IMR-90 (cell line): Measurements from ENCODE around the gene WDR70. TPM values are rescaled to one million over a fixed set of nuclear protein-coding genes. Genes with fewer than 3 reads are reported as not detected.

ENCODE experiments used
- ATAC-seq: fragments of 200-7000 bp; cut with Tn5 transposase; 2 replicates; pipeline ENCODE4 v1.9.1; 2020; ENCODE audit warnings: low read depth, mild to moderate bottlenecking, moderate library complexity
- BruUV-seq: library from RNA; stranded (reverse); fragments of 400-500 nt; replicated peaks from 2 replicates; lab custom pipeline; 2021; lab: Mats Ljungman, UMichigan
- CTCF ChIA-PET: fragments of 300-600 bp; formaldehyde crosslinking; extraction: SDS; loops from one replicate; lab custom pipeline; 2021; ENCODE audit warnings: antibody characterized with exemption; lab: Yijun Ruan, JAX
- POLR2A ChIA-PET: fragments of 300-600 bp; sonication (Branson Sonifier 250); formaldehyde crosslinking; loops from one replicate; lab custom pipeline; 2022; ENCODE audit warnings: antibody characterized with exemption; ENCODE audit not compliant: unreplicated experiment; lab: Charles Lee
- DNase-seq: peaks from one replicate; pipeline ENCODE4 v3.0.0; 2013
- H2AFZ ChIP-seq: replicated peaks from 2 replicates; pipeline ENCODE3; 2013; ENCODE audit warnings: low read length, mild to moderate bottlenecking; ENCODE audit not compliant: poor library complexity
- H2AK5ac ChIP-seq: 2 replicates; pipeline ENCODE4 v1.6.1; 2013; ENCODE audit warnings: low read depth, low read length, inconsistent platforms
- H2AK9ac ChIP-seq: replicated peaks from 2 replicates; pipeline ENCODE3; 2013; ENCODE audit warnings: mild to moderate bottlenecking, low read depth, low read length, moderate library complexity; ENCODE audit not compliant: poor library complexity
- H2BK120ac ChIP-seq: 2 replicates; pipeline ENCODE4 v1.6.1; 2013; ENCODE audit warnings: low read depth, low read length, inconsistent platforms
- H2BK15ac ChIP-seq: 3 replicates; pipeline ENCODE4 v1.6.1; 2013; ENCODE audit warnings: low read depth, low read length, inconsistent platforms
- H2BK20ac ChIP-seq: 2 replicates; pipeline ENCODE4 v1.6.1; 2013; ENCODE audit warnings: low read depth, mild to moderate bottlenecking, inconsistent platforms, low read length, moderate library complexity
- H2BK5ac ChIP-seq: 2 replicates; pipeline ENCODE4 v1.6.1; 2013; ENCODE audit warnings: mild to moderate bottlenecking, low read depth, low read length, inconsistent platforms; ENCODE audit not compliant: poor library complexity, severe bottlenecking
- H3K14ac ChIP-seq: replicated peaks from 2 replicates; pipeline ENCODE4 v1.6.1; 2013; ENCODE audit warnings: low read depth, low read length, inconsistent platforms
- H3K18ac ChIP-seq: 2 replicates; pipeline ENCODE4 v1.6.1; 2013; ENCODE audit warnings: low read depth, low read length, control low read depth
- H3K23ac ChIP-seq: 2 replicates; pipeline ENCODE4 v1.6.1; 2013; ENCODE audit warnings: low read depth, low read length, inconsistent platforms
- H3K27ac ChIP-seq: 2 replicates; pipeline ENCODE4 v1.5.1; 2013; ENCODE audit warnings: mild to moderate bottlenecking, control low read depth, low read length; ENCODE audit not compliant: insufficient read depth
- H3K27me3 ChIP-seq: 2 replicates; pipeline ENCODE4 v1.6.1; 2013; ENCODE audit warnings: low read length; ENCODE audit not compliant: control insufficient read depth, insufficient read depth
- H3K36me3 ChIP-seq: 2 replicates; pipeline ENCODE4 v1.6.1; 2013; ENCODE audit warnings: low read length, mixed read lengths; ENCODE audit not compliant: control insufficient read depth, insufficient read depth
- H3K4ac ChIP-seq: 2 replicates; pipeline ENCODE4 v1.6.1; 2013; ENCODE audit warnings: low read depth, low read length, inconsistent platforms
- H3K4me1 ChIP-seq: 2 replicates; pipeline ENCODE4 v1.6.1; 2013; ENCODE audit warnings: low read length, mixed read lengths; ENCODE audit not compliant: control insufficient read depth, insufficient read depth
- H3K4me2 ChIP-seq: 2 replicates; pipeline ENCODE4 v1.6.1; 2013; ENCODE audit warnings: low read depth, mild to moderate bottlenecking, control low read depth, low read length, moderate library complexity
- H3K4me3 ChIP-seq: 2 replicates; pipeline ENCODE4 v1.5.1; 2013; ENCODE audit warnings: low read depth, mild to moderate bottlenecking, control low read depth, low read length, moderate library complexity; ENCODE audit not compliant: insufficient read depth
- H3K56ac ChIP-seq: 2 replicates; pipeline ENCODE4 v1.6.1; 2013; ENCODE audit warnings: low read length, inconsistent platforms; ENCODE audit not compliant: insufficient read depth; ENCODE audit errors: extremely low read depth
- H3K79me1 ChIP-seq, 2 experiments: 2 replicates each; pipeline ENCODE4 v1.6.1; 2013; ENCODE audit warnings: low read length in 2 of 2, inconsistent platforms in 1 of 2, low read depth in 1 of 2
- H3K9ac ChIP-seq: 2 replicates; pipeline ENCODE4 v1.6.1; 2013; ENCODE audit warnings: low read depth, low read length, control low read depth
- H3K9me1 ChIP-seq: 2 replicates; pipeline ENCODE4 v1.6.1; 2013; ENCODE audit warnings: low read length, inconsistent platforms; ENCODE audit not compliant: insufficient read depth
- H3K9me3 ChIP-seq: 2 replicates; pipeline ENCODE4 v1.6.1; 2013; ENCODE audit warnings: low read length; ENCODE audit not compliant: control insufficient read depth, insufficient read depth
- H4K20me1 ChIP-seq: 2 replicates; pipeline ENCODE4 v1.6.1; 2013; ENCODE audit warnings: low read length, inconsistent platforms; ENCODE audit not compliant: insufficient read depth
- H4K5ac ChIP-seq: 2 replicates; pipeline ENCODE4 v1.6.1; 2013; ENCODE audit warnings: mild to moderate bottlenecking, low read depth, low read length, control low read depth
- H4K8ac ChIP-seq, 2 experiments: 2 replicates each; pipeline ENCODE4 v1.6.1; 2013; ENCODE audit warnings: low read depth in 2 of 2, low read length in 2 of 2, control low read depth in 1 of 2, inconsistent platforms in 1 of 2
- H4K91ac ChIP-seq: 2 replicates; pipeline ENCODE4 v1.6.1; 2013; ENCODE audit warnings: low read depth, low read length, inconsistent platforms; ENCODE audit not compliant: insufficient read depth
- BHLHE40 ChIP-seq: fragments of 150-350 bp; IDR thresholded peaks from 2 replicates; pipeline ENCODE4 v1.6.1; 2016; ENCODE audit warnings: mild to moderate bottlenecking, low read depth, low read length
- MAFK ChIP-seq: IDR thresholded peaks from 2 replicates; pipeline ENCODE4 v1.6.1; 2012; ENCODE audit warnings: low read depth, low read length, improper control_type of control experiment
- MAZ ChIP-seq: IDR thresholded peaks from 2 replicates; pipeline ENCODE4 v1.6.1; 2012; ENCODE audit warnings: low read depth, mild to moderate bottlenecking, low read length, improper control_type of control experiment, moderate library complexity, borderline replicate concordance
- RFX5 ChIP-seq: IDR thresholded peaks from 2 replicates; pipeline ENCODE4 v1.8.0; 2012; ENCODE audit warnings: low read depth, mild to moderate bottlenecking, low read length, moderate library complexity
- WGBS, 2 experiments: methylation state at CpG; one replicate each; pipeline versions ENCODE4 v1.1.5 to v1.1.7; 2013; ENCODE audit warnings: missing lambda C conversion rate in 2 of 2; ENCODE audit not compliant: insufficient read length in 1 of 2; ENCODE audit errors: extremely low coverage in 2 of 2; 5-methylcytosine and 5-hydroxymethylcytosine counted together
- dilution Hi-C: fragments of 300-500 bp; cut with HindIII; formaldehyde crosslinking; loops from one replicate; pipeline ENCODE4 v1.14.3; 2018; ENCODE audit warnings: low sequenced_read_pairs; ENCODE audit not compliant: unreplicated experiment
- in situ Hi-C: fragments of 300-500 bp; cut with MboI; formaldehyde crosslinking; loops from 3 replicates; pipeline ENCODE4 v1.14.3; 2019; ENCODE audit warnings: low sequenced_read_pairs, inconsistent platforms, mixed read lengths
- intact Hi-C: fragments of 100-400 bp; cut with micrococcal nuclease; formaldehyde crosslinking; loops from 2 replicates; pipeline ENCODE4 v1.10.0; 2022
- polyA plus RNA-seq, 3 experiments: library from polyadenylated mRNA; depleted of rRNA; stranded (reverse); fragments of >200 nt; gene quantifications; 2 replicates each; pipeline ENCODE4 v1.2.3, GENCODE V29; 2012; ENCODE audit warnings: low replicate concordance in 1 of 3
- total RNA-seq: library from RNA; depleted of rRNA; stranded (reverse); fragments of >200 nt; gene quantifications from 2 replicates; pipeline ENCODE4 v1.2.3, GENCODE V29; 2012

Gene WDR70
- total and polyA plus RNA-seq, 2 of the 4 experiments (the other 2 are of a cell fraction), result 16.7 to 29.9 TPM

GRCh38 chr5:37786416-37786815 is 407.3 kb downstream of the WDR70 start:
- no peaks in the 10 kb centered on the region for H3K79me1 ChIP-seq
- CTCF ChIA-PET, result interaction anchor here (0.6 kb wide), 1 partner anchor 232 kb away, joined by 4 read pairs; no protein-coding TSS in a partner anchor
- WGBS, 2 experiments, result no CpG with 5 or more reads among the region's 2 CpGs

More at GRCh38 chr5:37786416-37786815, 407.3 kb downstream of the WDR70 start:
- intact Hi-C loops (no loop called here), dilution Hi-C loops (no loop called here), in situ Hi-C loops (no loop called here)
- H3K4me1 ChIP-seq, result peaks cover 4% of the 10 kb centered on the region; the same call in 1 of the 2 replicates
- ATAC-seq (no peak), DNase-seq (no peak)
- no peak overlapping the region for H3K9ac ChIP-seq
- no peak overlapping the region for H3K4me2 ChIP-seq
- H2AK9ac ChIP-seq, result no peak overlapping the region
- no peak overlapping the region for H2BK15ac ChIP-seq
- no peaks in the 10 kb centered on the region for H4K20me1 ChIP-seq
- no peak overlapping the region for H3K4ac ChIP-seq
- H2BK5ac ChIP-seq, result no peak overlapping the region
- H3K27ac ChIP-seq, result no peak overlapping the region
- no peaks in the 10 kb centered on the region for H3K27me3 ChIP-seq
- no TSS peak for BruUV-seq
- no peak overlapping the region for H4K5ac ChIP-seq
- H3K18ac ChIP-seq, result no peak overlapping the region
- no peak overlapping the region for H3K56ac ChIP-seq
- H2AFZ ChIP-seq, result no peak overlapping the region
- H2BK120ac ChIP-seq, result no peak overlapping the region
- no peak for TF ChIP-seq MAFK
- no peak for TF ChIP-seq BHLHE40
- TF ChIP-seq MAZ, result no peak
- no peak for TF ChIP-seq RFX5
- H2BK20ac ChIP-seq, result no peak overlapping the region
- H3K36me3 ChIP-seq, result no peaks in the 10 kb centered on the region
- H4K8ac ChIP-seq, result no peak overlapping the region
- no peak overlapping the region for H3K23ac ChIP-seq
- H3K4me3 ChIP-seq, result no peak overlapping the region
- POLR2A ChIA-PET, result no interaction called here
- no peak overlapping the region for H4K91ac ChIP-seq
- no peaks in the 10 kb centered on the region for H3K9me3 ChIP-seq
- 0 out of 2 replicates have a peak, but pooled peaks cover 3% of the 10 kb centered on the region for H3K9me1 ChIP-seq
- H2AK5ac ChIP-seq, result no peak overlapping the region
- no peak overlapping the region for H3K14ac ChIP-seq
